Stomach smooth muscle (tissue), 2 donors: ENCODE results near the gene GFRA4.

Experiments used
- H3K27ac ChIP-seq: one replicate; pipeline ENCODE4 v1.7.0; 2013; ENCODE audit warnings: mild to moderate bottlenecking, low read length, inconsistent platforms
- H3K27me3 ChIP-seq, 2 donors: one replicate each; pipeline ENCODE4 v1.7.0; 2013; ENCODE audit warnings: low read length in 2 of 2; ENCODE audit not compliant: insufficient read depth in 2 of 2, control insufficient read depth in 1 of 2
- H3K36me3 ChIP-seq, 2 donors: one replicate each; pipeline ENCODE4 v1.7.0; 2013; ENCODE audit warnings: low read length in 2 of 2; ENCODE audit not compliant: control insufficient read depth in 2 of 2, insufficient read depth in 2 of 2
- H3K4me1 ChIP-seq: one replicate; pipeline ENCODE4 v1.7.0; 2013; ENCODE audit warnings: low read length; ENCODE audit not compliant: control insufficient read depth, insufficient read depth
- H3K4me3 ChIP-seq, 2 donors: one replicate each; pipeline ENCODE4 v1.7.0; 2013; ENCODE audit warnings: low read length in 2 of 2
- H3K9ac ChIP-seq, 2 donors: one replicate each; pipeline ENCODE4 v1.7.0; 2013; ENCODE audit warnings: low read length in 2 of 2, mild to moderate bottlenecking in 1 of 2
- H3K9me3 ChIP-seq, 2 donors: one replicate each; pipeline ENCODE4 v1.7.0; 2013; ENCODE audit warnings: low read length in 2 of 2; ENCODE audit not compliant: control insufficient read depth in 2 of 2
- donor health status: healthy.
- donor health status: Pancreatic carcinoma.

Gene GFRA4

GRCh38 chr20:3663031-3663701 lies at the start of gene GFRA4:
Gene GFRA4 (minus strand): TSS chr20:3663399. CDS start chr20:3663399, 0 bp downstream.
- H3K9me3 ChIP-seq = no peaks in the 10 kb centered on the region
- no peak within 1 kb of the TSS for H3K27ac ChIP-seq
- no peaks in the 10 kb centered on the region for H3K36me3 ChIP-seq
- peaks cover 7 to 23% of the 10 kb centered on the region in 2 donors for H3K27me3 ChIP-seq
- peaks cover 11% of the 10 kb centered on the region for H3K4me1 ChIP-seq
- no peak within 1 kb of the TSS for H3K9ac ChIP-seq
- H3K4me3 ChIP-seq = no peak within 1 kb of the TSS

GRCh38 chr20:3712279-3712873 lies 49.2 kb upstream of the GFRA4 start, which contains the start of gene SIGLEC1:
Gene SIGLEC1 (minus strand): TSS chr20:3712600. CDS start chr20:3707128, 5,472 bp downstream.
- Histone ChIP-seq H3K4me3 (no peak within 1 kb of the TSS), H3K27me3 (no peaks in the 10 kb centered on the region), H3K9ac (no peak within 1 kb of the TSS), H3K4me1 (peaks cover 9% of the 10 kb centered on the region), H3K9me3 (no peaks in the 10 kb centered on the region), H3K27ac (no peak within 1 kb of the TSS), H3K36me3 (no peaks in the 10 kb centered on the region)

- Histone ChIP-seq H3K4me3 (no peak overlapping the region), H3K27me3 (no peaks in the 10 kb centered on the region), H3K36me3 (no peaks in the 10 kb centered on the region), H3K9ac (no peak overlapping the region), H3K9me3 (no peaks in the 10 kb centered on the region), H3K4me1 (peaks cover 9% of the 10 kb centered on the region), H3K27ac (no peak overlapping the region)
These were observed 48.3 kb upstream of the GFRA4 start for GRCh38 chr20:3711484-3711941.

- Histone ChIP-seq H3K4me3 (no peak overlapping the region), H3K9ac (no peak overlapping the region), H3K36me3 (no peaks in the 10 kb centered on the region), H3K27me3 (no peaks in the 10 kb centered on the region), H3K4me1 (peaks cover 9% of the 10 kb centered on the region), H3K9me3 (no peaks in the 10 kb centered on the region), H3K27ac (no peak overlapping the region)
These were observed 47.7 kb upstream of the GFRA4 start for GRCh38 chr20:3710703-3711483.

- no peak overlapping the region for H3K9ac ChIP-seq
- H3K27ac ChIP-seq = no peak overlapping the region
- no peaks in the 10 kb centered on the region for H3K9me3 ChIP-seq
- no peaks in the 10 kb centered on the region for H3K27me3 ChIP-seq
- H3K4me3 ChIP-seq = no peak overlapping the region
- peaks cover 9% of the 10 kb centered on the region for H3K4me1 ChIP-seq
- H3K36me3 ChIP-seq = no peaks in the 10 kb centered on the region
These were observed 46.8 kb upstream of the GFRA4 start for GRCh38 chr20:3710011-3710466.

- H3K9ac ChIP-seq = no peak overlapping the region
- no peaks in the 10 kb centered on the region for H3K36me3 ChIP-seq
- H3K4me1 ChIP-seq = peaks cover 9% of the 10 kb centered on the region
- no peaks in the 10 kb centered on the region for H3K27me3 ChIP-seq
- no peak overlapping the region for H3K27ac ChIP-seq
- no peak overlapping the region for H3K4me3 ChIP-seq
- no peaks in the 10 kb centered on the region for H3K9me3 ChIP-seq
These were observed 44.3 kb upstream of the GFRA4 start for GRCh38 chr20:3707508-3707899.

- H3K9ac ChIP-seq = no peak overlapping the region
- no peak overlapping the region for H3K4me3 ChIP-seq
- no peaks in the 10 kb centered on the region for H3K36me3 ChIP-seq
- no peak overlapping the region for H3K27ac ChIP-seq
- H3K27me3 ChIP-seq = no peaks in the 10 kb centered on the region
- H3K9me3 ChIP-seq = no peaks in the 10 kb centered on the region
- H3K4me1 ChIP-seq = peaks cover 9% of the 10 kb centered on the region
These were observed 43.7 kb upstream of the GFRA4 start for GRCh38 chr20:3706774-3707507.

GRCh38 chr20:3705970-3706739 lies 43.0 kb upstream of the GFRA4 start:
- H3K4me3 ChIP-seq = no peak overlapping the region
- H3K27me3 ChIP-seq = no peaks in the 10 kb centered on the region
- H3K27ac ChIP-seq = no peak overlapping the region
- no peaks in the 10 kb centered on the region for H3K36me3 ChIP-seq
- no peak overlapping the region for H3K9ac ChIP-seq
- H3K4me1 ChIP-seq = peaks cover 9% of the 10 kb centered on the region
- H3K9me3 ChIP-seq = no peaks in the 10 kb centered on the region

- no peak overlapping the region for H3K27ac ChIP-seq
- H3K27me3 ChIP-seq = no peaks in the 10 kb centered on the region
- no peaks in the 10 kb centered on the region for H3K36me3 ChIP-seq
- no peaks in the 10 kb centered on the region for H3K9me3 ChIP-seq
- peaks cover 3% of the 10 kb centered on the region for H3K4me1 ChIP-seq
- H3K4me3 ChIP-seq = no peak overlapping the region
- no peak overlapping the region for H3K9ac ChIP-seq
These were observed 42.3 kb upstream of the GFRA4 start for GRCh38 chr20:3705491-3705969.

GRCh38 chr20:3704087-3704486 lies 40.9 kb upstream of the GFRA4 start:
- Histone ChIP-seq H3K27ac (no peak overlapping the region), H3K9me3 (no peaks in the 10 kb centered on the region)

More at GRCh38 chr20:3704087-3704486, 40.9 kb upstream of the GFRA4 start:
- H3K4me1 ChIP-seq = no peaks in the 10 kb centered on the region
- H3K27me3 ChIP-seq = no peaks in the 10 kb centered on the region
- no peaks in the 10 kb centered on the region for H3K36me3 ChIP-seq
- no peak overlapping the region for H3K9ac ChIP-seq
- no peak overlapping the region for H3K4me3 ChIP-seq
